LNCaP clone FGC (cell line): ENCODE results near the gene TDRD7.
A peak's percentile ranks its signal among the peaks of the same experiment; 100 is the strongest.

Experiments
- DNase-seq: peaks from one replicate; pipeline ENCODE4 v3.0.0-alpha.2; 2011; ENCODE audit warnings: low read depth
- H3K4me3 ChIP-seq: 2 replicates; pipeline ENCODE4 v1.5.1; 2011; ENCODE audit warnings: mild to moderate bottlenecking, low read depth, low read length, control low read depth
- CTCF ChIP-seq: IDR thresholded peaks from 2 replicates; pipeline ENCODE4 v1.5.1; 2012; ENCODE audit warnings: mild to moderate bottlenecking; ENCODE audit not compliant: control insufficient read depth, insufficient read depth; ENCODE audit errors: extremely low read depth

The TDRD7 gene

GRCh38 chr9:97411440-97411788, 482 bp upstream of the TDRD7 start:
- H3K4me3 ChIP-seq = peak overlapping the region; percentile 72
- no peak for TF ChIP-seq CTCF
- no peak for DNase-seq

GRCh38 chr9:97412626-97413385, 910 bp downstream of the TDRD7 start:
- peak overlapping the region; percentile 72 for H3K4me3 ChIP-seq
- no peak for TF ChIP-seq CTCF
- DNase-seq = no peak

- no peak for TF ChIP-seq CTCF
- H3K4me3 ChIP-seq = no peak overlapping the region
- DNase-seq = no peak
Measured at GRCh38 chr9:97413462-97413861, 1.6 kb downstream of the TDRD7 start.

GRCh38 chr9:97415146-97415545, 3.2 kb downstream of the TDRD7 start:
- no peak overlapping the region for H3K4me3 ChIP-seq
- no peak for DNase-seq
- TF ChIP-seq CTCF = no peak

- H3K4me3 ChIP-seq = no peak overlapping the region
- no peak for DNase-seq
- TF ChIP-seq CTCF = no peak
Measured at GRCh38 chr9:97418880-97419279, 7.0 kb downstream of the TDRD7 start.

GRCh38 chr9:97419309-97419867, 7.5 kb downstream of the TDRD7 start:
- no peak for TF ChIP-seq CTCF
- DNase-seq = no peak
- no peak overlapping the region for H3K4me3 ChIP-seq
